ENCODE results near the gene CCDC110. TPM values are rescaled to one million over a fixed set of nuclear protein-coding genes. Genes with fewer than 3 reads are reported as not detected.

The CCDC110 gene
- 1.2 and 3.2 TPM in 2 replicates for polyA plus RNA-seq

GRCh38 chr4:185471235-185472102 lies at the start of gene CCDC110:
Gene CCDC110 (minus strand): TSS chr4:185471733. CDS start chr4:185471683, 50 bp downstream.

GRCh38 chr4:185425647-185426352 lies 45.7 kb downstream of the CCDC110 start, which contains the start of gene UFSP2:
Gene UFSP2 (minus strand): TSS chr4:185425964. CDS start chr4:185425868, 96 bp downstream.

DNA sequence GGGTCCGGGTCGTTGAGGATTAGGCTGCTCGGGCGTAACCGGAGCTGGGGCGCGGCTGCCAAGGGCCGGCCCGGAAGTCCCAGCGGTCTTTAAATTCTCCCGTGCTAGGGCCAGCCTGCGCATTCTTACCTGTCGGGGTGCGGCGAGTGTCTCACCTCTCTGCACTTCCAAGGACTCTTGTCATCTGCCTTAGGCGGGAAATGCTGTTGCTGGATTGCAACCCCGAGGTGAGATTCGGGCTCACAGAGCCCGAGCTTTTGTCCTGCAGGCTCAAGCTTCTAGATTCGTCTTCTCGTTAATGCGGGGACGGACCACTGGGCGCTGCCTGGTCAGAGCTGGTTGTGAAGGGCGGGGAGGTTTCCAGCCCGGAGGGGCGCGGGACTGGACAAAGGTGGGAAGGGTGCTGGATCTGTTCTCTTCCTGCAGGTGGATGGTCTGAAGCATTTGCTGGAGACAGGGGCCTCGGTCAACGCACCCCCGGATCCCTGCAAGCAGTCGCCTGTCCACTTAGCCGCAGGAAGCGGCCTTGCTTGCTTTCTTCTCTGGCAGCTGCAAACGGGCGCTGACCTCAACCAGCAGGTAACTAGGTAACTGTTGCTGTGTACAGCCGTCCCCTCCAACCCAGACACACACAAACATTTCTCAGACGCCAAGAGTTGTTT lies 74.7 kb downstream of the CCDC110 start, which contains the start of gene ANKRD37:
Gene ANKRD37, plus strand, starts transcription at position 118 of the 662 bp plus-strand sequence. Its CDS starts 83 bp downstream, at position 201.

GRCh38 chr4:185395238-185395955 lies 76.1 kb downstream of the CCDC110 start, which contains the start of gene LRP2BP:
Gene LRP2BP (minus strand): TSS chr4:185395924. CDS start chr4:185378186, 17,738 bp downstream.

Other genes starting within 250 kb of the CCDC110 start
- 4.3 and 4.5 TPM in 2 replicates for gene LRP2BP, start 75.8 kb downstream of the CCDC110 start, polyA plus RNA-seq
- 6.0 and 17.7 TPM in 2 replicates for gene ANKRD37, start 74.9 kb downstream of the CCDC110 start, polyA plus RNA-seq
- 70.3 and 79.4 TPM in 2 replicates for gene UFSP2, start 45.8 kb downstream of the CCDC110 start, polyA plus RNA-seq
- gene PDLIM3, start 63.8 kb upstream of the CCDC110 start, polyA plus RNA-seq, result 21.9 and 24.5 TPM in 2 replicates

All from Purkinje cell (primary cell).